Ovary (tissue), 3 donors: ENCODE data around the gene AOPEP.

ENCODE experiments used
- EP300 ChIP-seq: sonication (generic); formaldehyde crosslinking; IDR thresholded peaks from one replicate; pipeline ENCODE4 v1.6.1; 2017; ENCODE audit warnings: antibody characterized with exemption
- POLR2A ChIP-seq: fragments of 450-650 bp; IDR thresholded peaks from one replicate; pipeline ENCODE4 v1.6.1; 2017; ENCODE audit warnings: antibody characterized with exemption, mild to moderate bottlenecking, moderate library complexity
- TF ChIP-seq, protein P1 (sequence below), 3 donors: fragments of 450-650 bp in 2 of 3; fragments of 200-600 bp in 1 of 3; IDR thresholded peaks; one replicate each; pipeline versions ENCODE4 v1.5.1 to v1.8.0; 2016 to 2022; ENCODE audit warnings: antibody characterized with exemption in 3 of 3, mild to moderate bottlenecking in 1 of 3
- donor health status: DM: no; HTN: no; CAD: no.

DNA sequence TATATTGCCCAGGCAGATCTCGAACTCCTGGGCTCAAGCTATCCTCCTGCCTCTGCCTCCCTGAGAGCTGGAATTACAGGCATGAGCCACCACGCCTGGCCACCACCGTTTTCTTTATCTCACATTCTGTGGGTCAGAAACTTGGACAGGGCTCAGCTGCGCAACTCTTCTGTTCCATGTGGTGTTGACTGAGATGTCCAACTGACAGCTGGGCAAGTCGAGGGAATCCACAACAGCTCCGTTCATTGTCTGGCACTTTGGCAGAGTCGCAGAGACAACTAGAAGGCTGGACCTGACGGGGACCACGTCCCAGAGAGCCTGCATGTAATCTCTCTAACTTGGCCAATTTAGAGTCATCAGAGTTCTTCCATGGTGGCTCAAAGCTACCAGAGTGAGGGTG lies 36.2 kb upstream of the AOPEP start:
- TF ChIP-seq POLR2A = no peak
- TF ChIP-seq EP300 = no peak
- TF ChIP-seq, protein P1, sequence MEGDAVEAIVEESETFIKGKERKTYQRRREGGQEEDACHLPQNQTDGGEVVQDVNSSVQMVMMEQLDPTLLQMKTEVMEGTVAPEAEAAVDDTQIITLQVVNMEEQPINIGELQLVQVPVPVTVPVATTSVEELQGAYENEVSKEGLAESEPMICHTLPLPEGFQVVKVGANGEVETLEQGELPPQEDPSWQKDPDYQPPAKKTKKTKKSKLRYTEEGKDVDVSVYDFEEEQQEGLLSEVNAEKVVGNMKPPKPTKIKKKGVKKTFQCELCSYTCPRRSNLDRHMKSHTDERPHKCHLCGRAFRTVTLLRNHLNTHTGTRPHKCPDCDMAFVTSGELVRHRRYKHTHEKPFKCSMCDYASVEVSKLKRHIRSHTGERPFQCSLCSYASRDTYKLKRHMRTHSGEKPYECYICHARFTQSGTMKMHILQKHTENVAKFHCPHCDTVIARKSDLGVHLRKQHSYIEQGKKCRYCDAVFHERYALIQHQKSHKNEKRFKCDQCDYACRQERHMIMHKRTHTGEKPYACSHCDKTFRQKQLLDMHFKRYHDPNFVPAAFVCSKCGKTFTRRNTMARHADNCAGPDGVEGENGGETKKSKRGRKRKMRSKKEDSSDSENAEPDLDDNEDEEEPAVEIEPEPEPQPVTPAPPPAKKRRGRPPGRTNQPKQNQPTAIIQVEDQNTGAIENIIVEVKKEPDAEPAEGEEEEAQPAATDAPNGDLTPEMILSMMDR (IDR thresholded peaks at IDR 0.05) = no peak
